Measurements from ENCODE around the gene TGFBR3.

GRCh38 chr1:91912266-91912665 lies 26.3 kb upstream of the TGFBR3 start:
- TF ChIP-seq, protein P1, sequence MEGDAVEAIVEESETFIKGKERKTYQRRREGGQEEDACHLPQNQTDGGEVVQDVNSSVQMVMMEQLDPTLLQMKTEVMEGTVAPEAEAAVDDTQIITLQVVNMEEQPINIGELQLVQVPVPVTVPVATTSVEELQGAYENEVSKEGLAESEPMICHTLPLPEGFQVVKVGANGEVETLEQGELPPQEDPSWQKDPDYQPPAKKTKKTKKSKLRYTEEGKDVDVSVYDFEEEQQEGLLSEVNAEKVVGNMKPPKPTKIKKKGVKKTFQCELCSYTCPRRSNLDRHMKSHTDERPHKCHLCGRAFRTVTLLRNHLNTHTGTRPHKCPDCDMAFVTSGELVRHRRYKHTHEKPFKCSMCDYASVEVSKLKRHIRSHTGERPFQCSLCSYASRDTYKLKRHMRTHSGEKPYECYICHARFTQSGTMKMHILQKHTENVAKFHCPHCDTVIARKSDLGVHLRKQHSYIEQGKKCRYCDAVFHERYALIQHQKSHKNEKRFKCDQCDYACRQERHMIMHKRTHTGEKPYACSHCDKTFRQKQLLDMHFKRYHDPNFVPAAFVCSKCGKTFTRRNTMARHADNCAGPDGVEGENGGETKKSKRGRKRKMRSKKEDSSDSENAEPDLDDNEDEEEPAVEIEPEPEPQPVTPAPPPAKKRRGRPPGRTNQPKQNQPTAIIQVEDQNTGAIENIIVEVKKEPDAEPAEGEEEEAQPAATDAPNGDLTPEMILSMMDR (IDR thresholded peaks at IDR 0.05), result no peak
- no peak for TF ChIP-seq POLR2A (IDR thresholded peaks at IDR 0.05)
